Motor neuron (in vitro differentiated cells): ENCODE results near the gene ZFP36L2. TPM values are rescaled to one million over a fixed set of nuclear protein-coding genes. Genes with fewer than 3 reads are reported as not detected.

Experiments used
- ATAC-seq, 8 experiments: fragments of 200-7000 bp; cut with Tn5 transposase; replicated peaks in 6 of 8; 2 replicates each; pipeline ENCODE4 v1.8.0; 2021; ENCODE audit warnings: mild to moderate bottlenecking in 8 of 8, moderate library complexity in 8 of 8
- H3K27ac ChIP-seq, 2 donors: fragments of 250-450 bp; sonication (Bioruptor Pico); 2 replicates each; pipeline ENCODE4 v1.9.0; 2021; ENCODE audit warnings: antibody characterized with exemption in 2 of 2, mild to moderate bottlenecking in 2 of 2, moderate library complexity in 1 of 2
- H3K4me1 ChIP-seq, 2 donors: fragments of 250-450 bp; sonication (Bioruptor Pico); replicated peaks in 1 of 2; 2 replicates each; pipeline ENCODE4 v1.6.1; 2021; ENCODE audit warnings: antibody characterized with exemption in 2 of 2, mild to moderate bottlenecking in 2 of 2, moderate library complexity in 1 of 2
- H3K4me3 ChIP-seq, 5 donors: fragments of 250-450 bp; sonication (Bioruptor Pico); 2 replicates each; pipeline ENCODE4 v1.9.0; 2021; ENCODE audit warnings: antibody characterized with exemption in 5 of 5, mild to moderate bottlenecking in 5 of 5, moderate library complexity in 4 of 5
- WGBS, 10 experiments: fragments of 450-650 bp; shearing (Covaris generic); methylation state at CpG; one replicate each; pipeline ENCODE4 v1.0.0; 2022; 5-methylcytosine and 5-hydroxymethylcytosine counted together
- in situ Hi-C, 9 experiments: fragments of 400-800 bp; cut with MboI; loops; one replicate each; pipeline ENCODE4 v1.15.0; 2021; ENCODE audit warnings: low sequenced_read_pairs in 9 of 9, low pct_unique_long_range_greater_than_20kb in 2 of 9; ENCODE audit not compliant: unreplicated experiment in 9 of 9
- total RNA-seq, 8 experiments: library from RNA; unstranded; fragments of 300-600 nt; gene quantifications; 2 replicates each; pipeline versions ENCODE4 v1.2.3 to v1.2.4, GENCODE V29; 2022

ZFP36L2 gene
- total RNA-seq, 8 experiments from 2014 or later: 2.9 to 27.3 (median 8.6) TPM

- H3K27ac ChIP-seq: no peak overlapping the region
- no peak overlapping the region for H3K4me3 ChIP-seq
- WGBS, 10 experiments: 80 to 100% (median 98%) methylated on average over 1 to 3 of the region's 4 CpGs; no CpG with 5 or more reads in 4 of the 10 experiments
- in situ Hi-C loops: no loop called here
- peaks cover 9 to 16% of the 10 kb centered on the region in 2 donors for H3K4me1 ChIP-seq
- ATAC-seq: no peak
Observed at GRCh38 chr2:43185146-43185545, 41.3 kb downstream of the ZFP36L2 start.

GRCh38 chr2:43184339-43184895 is 42.0 kb downstream of the ZFP36L2 start:
- Histone ChIP-seq H3K27ac (no peak overlapping the region), H3K4me3 (no peak overlapping the region), H3K4me1 (peaks cover 12 to 19% of the 10 kb centered on the region in 2 donors)
- WGBS, 10 experiments: 39 to 100% (median 80%) methylated on average over 1 to 9 of the region's 12 CpGs
- no peak for ATAC-seq
- in situ Hi-C loops: no loop called here

GRCh38 chr2:43183743-43184142 is 42.7 kb downstream of the ZFP36L2 start:
- H3K27ac ChIP-seq: no peak overlapping the region
- in situ Hi-C loops: no loop called here
- WGBS, 10 experiments: 40 to 60% (median 49%) methylated on average over 1 to 2 of the region's 5 CpGs; no CpG with 5 or more reads in 7 of the 10 experiments
- H3K4me3 ChIP-seq: no peak overlapping the region
- peaks cover 17 to 26% of the 10 kb centered on the region in 2 donors for H3K4me1 ChIP-seq
- ATAC-seq: peak in 2 of 8 experiments; percentile 26 to 35

GRCh38 chr2:43180897-43181296 is 45.5 kb downstream of the ZFP36L2 start:
- Histone ChIP-seq H3K4me1 (peaks cover 15 to 20% of the 10 kb centered on the region in 2 donors), H3K27ac (no peak overlapping the region), H3K4me3 (no peak overlapping the region)
- in situ Hi-C loops: no loop called here
- whole genome bisulfite sequencing, 10 experiments: 37 to 100% (median 96%) methylated on average over 1 to 7 of the region's 8 CpGs; no CpG with 5 or more reads in 2 of the 10 experiments
- peak in 2 of 8 experiments; percentile 54 to 57 for ATAC-seq

GRCh38 chr2:43179942-43180341 is 46.5 kb downstream of the ZFP36L2 start:
- peaks cover 15 to 20% of the 10 kb centered on the region in 2 donors for H3K4me1 ChIP-seq
- no peak for ATAC-seq
- 100% methylated on average over 1 of the region's 8 CpGs; no CpG with 5 or more reads in 9 of the 10 experiments for WGBS, 10 experiments
- in situ Hi-C loops: no loop called here
- no peak overlapping the region for H3K4me3 ChIP-seq
- H3K27ac ChIP-seq: no peak overlapping the region

- Histone ChIP-seq H3K4me3 (no peak overlapping the region), H3K27ac (peak overlapping the region; percentile 5 to 26), H3K4me1 (peaks cover 19 to 27% of the 10 kb centered on the region in 2 donors)
- in situ Hi-C loops: no loop called here
- peak; percentile 90 to 98 (median 94) for ATAC-seq
- WGBS, 10 experiments: 0 to 60% (median 54%) methylated on average over 1 to 12 of the region's 18 CpGs; no CpG with 5 or more reads in 4 of the 10 experiments
Observed at GRCh38 chr2:43178602-43179542, 47.5 kb downstream of the ZFP36L2 start.

- no peak overlapping the region for H3K27ac ChIP-seq
- 44 to 100% (median 87%) methylated on average over 1 to 7 of the region's 7 CpGs; no CpG with 5 or more reads in 3 of the 10 experiments for WGBS, 10 experiments
- H3K4me3 ChIP-seq: no peak overlapping the region
- peaks cover 19 to 26% of the 10 kb centered on the region in 2 donors for H3K4me1 ChIP-seq
- in situ Hi-C loops: no loop called here
- peak in 1 of 8 experiments; percentile 4 for ATAC-seq
Observed at GRCh38 chr2:43178055-43178598, 48.3 kb downstream of the ZFP36L2 start.

- in situ Hi-C loops: no loop called here
- 80 to 100% (median 100%) methylated on average over 1 of the region's 1 CpG; no CpG with 5 or more reads in 4 of the 10 experiments for WGBS, 10 experiments
- ATAC-seq: no peak
- Histone ChIP-seq H3K4me1 (peaks cover 19 to 32% of the 10 kb centered on the region in 2 donors), H3K27ac (no peak overlapping the region), H3K4me3 (no peak overlapping the region)
Observed at GRCh38 chr2:43176449-43176848, 50.0 kb downstream of the ZFP36L2 start.

- in situ Hi-C loops: no loop called here
- Histone ChIP-seq H3K4me3 (no peak overlapping the region), H3K27ac (no peak overlapping the region), H3K4me1 (peaks cover 19 to 32% of the 10 kb centered on the region in 2 donors)
- no peak for ATAC-seq
- 80 to 100% (median 96%) methylated on average over 1 to 6 of the region's 9 CpGs; no CpG with 5 or more reads in 1 of the 10 experiments for WGBS, 10 experiments
Observed at GRCh38 chr2:43175876-43176275, 50.5 kb downstream of the ZFP36L2 start.

GRCh38 chr2:43175020-43175441 is 51.4 kb downstream of the ZFP36L2 start:
- Histone ChIP-seq H3K4me1 (peaks cover 19 to 32% of the 10 kb centered on the region in 2 donors), H3K4me3 (no peak overlapping the region), H3K27ac (no peak overlapping the region)
- 0 to 80% (median 40%) methylated on average over 1 of the region's 1 CpG; no CpG with 5 or more reads in 7 of the 10 experiments for WGBS, 10 experiments
- in situ Hi-C loops: no loop called here
- no peak for ATAC-seq

GRCh38 chr2:43174368-43174916 is 52.0 kb downstream of the ZFP36L2 start:
- H3K4me3 ChIP-seq: no peak overlapping the region
- no peak overlapping the region for H3K27ac ChIP-seq
- in situ Hi-C loops: no loop called here
- peaks cover 16 to 29% of the 10 kb centered on the region in 2 donors for H3K4me1 ChIP-seq
- 10 to 100% (median 39%) methylated on average over 1 to 5 of the region's 9 CpGs; no CpG with 5 or more reads in 2 of the 10 experiments for WGBS, 10 experiments
- ATAC-seq: peak in 2 of 8 experiments; percentile 8 to 18
